ENCODE measurements around the gene DPEP1.
"Not testable (repeated sequence)": the region's sequence is repeated elsewhere in the genome, so short reads cannot be mapped to it uniquely, and the experiment has no call there.

DPEP1 gene

GRCh38 chr16:89613231-89613953 lies at the start of gene DPEP1:
Gene DPEP1, plus strand, starts transcription at chr16:89613642. Its CDS starts 16,769 bp downstream, at chr16:89630411.
- DNase-seq (ENCODE audit: low spot score), result no peak

GRCh38 chr16:89564476-89565255 lies 48.8 kb upstream of the DPEP1 start:
- no peak for DNase-seq (ENCODE audit: low spot score)

- DNase-seq (ENCODE audit: low spot score), result no peak
These were observed 48.3 kb upstream of the DPEP1 start for GRCh38 chr16:89565256-89565505.

GRCh38 chr16:89565506-89566372 lies 47.7 kb upstream of the DPEP1 start:
- DNase-seq (ENCODE audit: low spot score), result peak; percentile 42

GRCh38 chr16:89567656-89568594 lies 45.5 kb upstream of the DPEP1 start:
- DNase-seq (ENCODE audit: low spot score), result no peak

GRCh38 chr16:89569506-89570341 lies 43.7 kb upstream of the DPEP1 start:
- DNase-seq (ENCODE audit: low spot score), result no peak

GRCh38 chr16:89570342-89570923 lies 43.0 kb upstream of the DPEP1 start:
- DNase-seq (ENCODE audit: low spot score), result no peak

- DNase-seq (ENCODE audit: low spot score), result not testable (repeated sequence)
These were observed 42.4 kb upstream of the DPEP1 start for GRCh38 chr16:89570983-89571598.

- no peak for DNase-seq (ENCODE audit: low spot score)
These were observed 41.8 kb upstream of the DPEP1 start for GRCh38 chr16:89571636-89572035.

- no peak for DNase-seq (ENCODE audit: low spot score)
These were observed 41.4 kb upstream of the DPEP1 start for GRCh38 chr16:89572073-89572484.

GRCh38 chr16:89572485-89573205 lies 40.8 kb upstream of the DPEP1 start:
- DNase-seq (ENCODE audit: low spot score), result no peak

- no peak for DNase-seq (ENCODE audit: low spot score)
These were observed 39.4 kb upstream of the DPEP1 start for GRCh38 chr16:89573826-89574680.

GRCh38 chr16:89574681-89575246 lies 38.7 kb upstream of the DPEP1 start:
- DNase-seq (ENCODE audit: low spot score), result peak; percentile 43

GRCh38 chr16:89575247-89576152 lies 37.9 kb upstream of the DPEP1 start, which contains the start of gene CPNE7:
Gene CPNE7, plus strand, starts transcription at chr16:89575758. Its CDS starts 140 bp downstream, at chr16:89575898.
- no peak for DNase-seq (ENCODE audit: low spot score)

- DNase-seq (ENCODE audit: low spot score), result no peak
These were observed 37.0 kb upstream of the DPEP1 start for GRCh38 chr16:89576153-89577054.

All from CD4-positive, alpha-beta T cell treated with Interleukin-15 for 4 hours (primary cell).